Stimulated activated naive B cell treated with anti-CD40 and anti-IgM and Interleukin-4, amounts not matched to agents 10 μg/mL and 1 μg/mL and 100 μg/mL, for 72 hours (primary cell): Measurements from ENCODE around the gene FAM98A.
A peak's percentile ranks its signal among the peaks of the same experiment; 100 is the strongest.

Experiments
- ATAC-seq, 2 donors: fragments of 150-1000 bp; cut with Tn5 transposase; replicated peaks; 2 replicates each; pipeline ENCODE4 v1.10.0; 2021; ENCODE audit warnings: moderate library complexity in 1 of 2
- DNase-seq: peaks from one replicate; pipeline ENCODE4 v3.0.0; 2021
- H3K27ac Mint-ChIP-seq: one replicate; pipeline ENCODE4 v1.8.0; 2022; ENCODE audit warnings: mild to moderate bottlenecking, mixed read lengths
- H3K27me3 Mint-ChIP-seq, 2 donors: one replicate each; pipeline ENCODE4 v1.8.0; 2022; ENCODE audit warnings: mixed read lengths in 2 of 2
- H3K36me3 Mint-ChIP-seq, 2 donors: one replicate each; pipeline ENCODE4 v1.8.0; 2022; ENCODE audit warnings: mixed read lengths in 2 of 2, mild to moderate bottlenecking in 1 of 2
- H3K4me1 Mint-ChIP-seq, 2 donors: one replicate each; pipeline ENCODE4 v1.8.0; 2022; ENCODE audit warnings: mixed read lengths in 2 of 2, mild to moderate bottlenecking in 1 of 2
- H3K4me3 Mint-ChIP-seq, 2 donors: one replicate each; pipeline ENCODE4 v1.8.0; 2022; ENCODE audit warnings: mild to moderate bottlenecking in 2 of 2, mixed read lengths in 2 of 2, moderate library complexity in 1 of 2
- H3K9me3 Mint-ChIP-seq, 2 donors: one replicate each; pipeline ENCODE4 v1.8.0; 2022; ENCODE audit warnings: mixed read lengths in 2 of 2, mild to moderate bottlenecking in 1 of 2

FAM98A gene

GRCh38 chr2:33607251-33607721 is 8.2 kb upstream of the FAM98A start:
- Mint-ChIP-seq H3K4me3 (no peak overlapping the region), H3K27me3 (no peaks in the 10 kb centered on the region), H3K36me3 (peaks cover 2 to 7% of the 10 kb centered on the region in 2 donors), H3K4me1 (no peaks in the 10 kb centered on the region), H3K27ac (no peak overlapping the region), H3K9me3 (no peaks in the 10 kb centered on the region)
- DNase-seq (no peak), ATAC-seq (no peak)

GRCh38 chr2:33606622-33607021 is 7.5 kb upstream of the FAM98A start:
- H3K36me3 Mint-ChIP-seq, result peaks cover 2 to 7% of the 10 kb centered on the region in 2 donors
- no peak overlapping the region for H3K27ac Mint-ChIP-seq
- H3K4me1 Mint-ChIP-seq, result no peaks in the 10 kb centered on the region
- DNase-seq (no peak), ATAC-seq (no peak)
- H3K27me3 Mint-ChIP-seq, result no peaks in the 10 kb centered on the region
- no peak overlapping the region for H3K4me3 Mint-ChIP-seq
- no peaks in the 10 kb centered on the region for H3K9me3 Mint-ChIP-seq

- no peak overlapping the region for H3K4me3 Mint-ChIP-seq
- no peaks in the 10 kb centered on the region for H3K27me3 Mint-ChIP-seq
- no peak for ATAC-seq
Observed at GRCh38 chr2:33606100-33606499, 7.0 kb upstream of the FAM98A start.

GRCh38 chr2:33605056-33605455 is 6.0 kb upstream of the FAM98A start:
- Mint-ChIP-seq H3K27ac (no peak overlapping the region), H3K27me3 (no peaks in the 10 kb centered on the region), H3K36me3 (peaks cover 2 to 3% of the 10 kb centered on the region in 2 donors), H3K9me3 (no peaks in the 10 kb centered on the region), H3K4me3 (no peak overlapping the region), H3K4me1 (peaks cover 0 to 4% of the 10 kb centered on the region in 2 donors)
- ATAC-seq (no peak), DNase-seq (no peak)

More at GRCh38 chr2:33606100-33606499, 7.0 kb upstream of the FAM98A start:
- no peak for DNase-seq
- Mint-ChIP-seq H3K4me1 (no peaks in the 10 kb centered on the region), H3K36me3 (peaks cover 2 to 3% of the 10 kb centered on the region in 2 donors), H3K9me3 (no peaks in the 10 kb centered on the region), H3K27ac (no peak overlapping the region)

GRCh38 chr2:33603416-33603815 is 4.3 kb upstream of the FAM98A start:
- Mint-ChIP-seq H3K27me3 (no peaks in the 10 kb centered on the region), H3K36me3 (peaks cover 3% of the 10 kb centered on the region in 2 donors), H3K4me1 (peaks cover 3 to 10% of the 10 kb centered on the region in 2 donors), H3K27ac (no peak overlapping the region), H3K9me3 (no peaks in the 10 kb centered on the region), H3K4me3 (no peak overlapping the region)
- ATAC-seq, result no peak
- no peak for DNase-seq

GRCh38 chr2:33602201-33602830 is 3.2 kb upstream of the FAM98A start:
- Mint-ChIP-seq H3K4me1 (peaks cover 7 to 17% of the 10 kb centered on the region in 2 donors), H3K27me3 (no peaks in the 10 kb centered on the region), H3K4me3 (no peak overlapping the region), H3K9me3 (no peaks in the 10 kb centered on the region), H3K27ac (no peak overlapping the region), H3K36me3 (peaks cover 3 to 4% of the 10 kb centered on the region in 2 donors)
- ATAC-seq, result no peak
- DNase-seq, result no peak

GRCh38 chr2:33599943-33600192 is 769 bp upstream of the FAM98A start:
- H3K4me3 Mint-ChIP-seq, result peak overlapping the region; percentile 95 to 96

GRCh38 chr2:33598561-33599174 is 431 bp downstream of the FAM98A start:
- peak overlapping the region; percentile 95 to 96 for H3K4me3 Mint-ChIP-seq
- H3K27ac Mint-ChIP-seq, result peak overlapping the region; percentile 96
- H3K27me3 Mint-ChIP-seq, result no peaks in the 10 kb centered on the region
- peak; percentile 57 to 71 for ATAC-seq
- peaks cover 10 to 28% of the 10 kb centered on the region in 2 donors for H3K4me1 Mint-ChIP-seq
- peaks cover 3 to 4% of the 10 kb centered on the region in 2 donors for H3K36me3 Mint-ChIP-seq
- no peaks in the 10 kb centered on the region for H3K9me3 Mint-ChIP-seq
- DNase-seq, result peak; percentile 46

More at GRCh38 chr2:33599943-33600192, 769 bp upstream of the FAM98A start:
- Mint-ChIP-seq H3K36me3 (peaks cover 0 to 3% of the 10 kb centered on the region in 2 donors), H3K27me3 (no peaks in the 10 kb centered on the region), H3K27ac (peak overlapping the region; percentile 96), H3K9me3 (no peaks in the 10 kb centered on the region), H3K4me1 (peaks cover 7 to 28% of the 10 kb centered on the region in 2 donors)
- DNase-seq (no peak), ATAC-seq (no peak)

- Mint-ChIP-seq H3K27ac (no peak overlapping the region), H3K36me3 (peaks cover 17% of the 10 kb centered on the region in 2 donors), H3K4me3 (peak overlapping the region in 1 of 2 donors; percentile 96), H3K27me3 (no peaks in the 10 kb centered on the region), H3K9me3 (no peaks in the 10 kb centered on the region), H3K4me1 (peaks cover 13 to 39% of the 10 kb centered on the region in 2 donors)
- DNase-seq (no peak), ATAC-seq (no peak)
Observed at GRCh38 chr2:33597026-33597425, 2.1 kb downstream of the FAM98A start.

GRCh38 chr2:33595385-33595784 is 3.7 kb downstream of the FAM98A start:
- Mint-ChIP-seq H3K36me3 (peaks cover 17 to 24% of the 10 kb centered on the region in 2 donors), H3K27ac (no peak overlapping the region), H3K4me1 (peaks cover 13 to 38% of the 10 kb centered on the region in 2 donors), H3K9me3 (no peaks in the 10 kb centered on the region), H3K27me3 (no peaks in the 10 kb centered on the region), H3K4me3 (no peak overlapping the region)
- DNase-seq (no peak), ATAC-seq (no peak)

- Mint-ChIP-seq H3K4me1 (peaks cover 7 to 11% of the 10 kb centered on the region in 2 donors), H3K9me3 (no peaks in the 10 kb centered on the region), H3K27ac (no peak overlapping the region), H3K36me3 (peaks cover 28 to 40% of the 10 kb centered on the region in 2 donors), H3K27me3 (no peaks in the 10 kb centered on the region), H3K4me3 (no peak overlapping the region)
- ATAC-seq (no peak), DNase-seq (no peak)
Observed at GRCh38 chr2:33589444-33589843, 9.7 kb downstream of the FAM98A start.

GRCh38 chr2:33588232-33588631 is 10.9 kb downstream of the FAM98A start:
- ATAC-seq (no peak), DNase-seq (no peak)
- Mint-ChIP-seq H3K27me3 (no peaks in the 10 kb centered on the region), H3K4me3 (no peak overlapping the region), H3K4me1 (peaks cover 5 to 8% of the 10 kb centered on the region in 2 donors), H3K36me3 (peaks cover 25 to 35% of the 10 kb centered on the region in 2 donors), H3K27ac (no peak overlapping the region), H3K9me3 (no peaks in the 10 kb centered on the region)

- Mint-ChIP-seq H3K27ac (no peak overlapping the region), H3K4me3 (no peak overlapping the region), H3K9me3 (no peaks in the 10 kb centered on the region), H3K4me1 (peaks cover 8 to 9% of the 10 kb centered on the region in 2 donors), H3K36me3 (peaks cover 19 to 32% of the 10 kb centered on the region in 2 donors), H3K27me3 (no peaks in the 10 kb centered on the region)
- DNase-seq, result no peak
- no peak for ATAC-seq
Observed at GRCh38 chr2:33586766-33587165, 12.3 kb downstream of the FAM98A start.

- Mint-ChIP-seq H3K27me3 (no peaks in the 10 kb centered on the region), H3K36me3 (peaks cover 24 to 37% of the 10 kb centered on the region in 2 donors), H3K27ac (peak overlapping the region; percentile 14), H3K4me1 (peaks cover 9 to 23% of the 10 kb centered on the region in 2 donors), H3K9me3 (no peaks in the 10 kb centered on the region), H3K4me3 (no peak overlapping the region)
- ATAC-seq (peak; percentile 54 to 60), DNase-seq (peak; percentile 8)
Observed at GRCh38 chr2:33583194-33583938, 15.7 kb downstream of the FAM98A start.
